Activated CD4-positive, alpha-beta memory T cell treated with anti-CD3 and anti-CD28 coated beads, Interleukin-2, amount 10 ng/mL, durations not matched to agents 7 days and 5 days (primary cell): ENCODE results near the gene TAGLN2. TPM values are rescaled to one million over a fixed set of nuclear protein-coding genes. Genes with fewer than 3 reads are reported as not detected.

Experiments
- CTCF ChIA-PET: fragments of 350-600 bp; sonication (Branson Sonifier 250); formaldehyde crosslinking; loops from one replicate; lab custom pipeline; 2021; ENCODE audit warnings: antibody characterized with exemption, inconsistent platforms; lab: Charles Lee
- POLR2A ChIA-PET: fragments of 350-600 bp; sonication (Branson Sonifier 250); formaldehyde crosslinking; loops from one replicate; lab custom pipeline; 2021; ENCODE audit warnings: antibody characterized with exemption; lab: Charles Lee
- DNase-seq: peaks from one replicate; pipeline ENCODE4 v3.0.0-alpha.2; 2020
- H3K27ac Mint-ChIP-seq: one replicate; pipeline ENCODE4 v1.8.0; 2021; ENCODE audit warnings: mild to moderate bottlenecking, mixed read lengths
- H3K27me3 Mint-ChIP-seq: one replicate; pipeline ENCODE4 v1.8.0; 2021; ENCODE audit warnings: mixed read lengths
- H3K36me3 Mint-ChIP-seq: one replicate; pipeline ENCODE4 v1.8.0; 2021; ENCODE audit warnings: low read depth, mixed read lengths
- H3K4me1 Mint-ChIP-seq: one replicate; pipeline ENCODE4 v1.8.0; 2021; ENCODE audit warnings: mixed read lengths
- H3K4me3 Mint-ChIP-seq: one replicate; pipeline ENCODE4 v1.8.0; 2021; ENCODE audit warnings: mild to moderate bottlenecking, mixed read lengths
- H3K9me3 Mint-ChIP-seq: one replicate; pipeline ENCODE4 v1.8.0; 2021; ENCODE audit warnings: mixed read lengths
- total RNA-seq, 2 experiments: library from RNA; stranded (reverse); gene quantifications; one replicate each; pipeline ENCODE4 v1.2.3, GENCODE V29; 2021

The TAGLN2 gene
- total RNA-seq, 2 experiments from 2014 or later = 548 to 554 TPM

GRCh38 chr1:159881622-159882526, 43.4 kb downstream of the TAGLN2 start:
- POLR2A ChIA-PET = interaction anchor here (1.2 kb wide), 1 partner anchor 55 kb away, joined by 3 read pairs; the partner anchor contains the start of gene SLAMF8
- Mint-ChIP-seq H3K4me1 (no peaks in the 10 kb centered on the region), H3K4me3 (no peak overlapping the region), H3K36me3 (no peaks in the 10 kb centered on the region), H3K27ac (no peak overlapping the region), H3K9me3 (no peaks in the 10 kb centered on the region), H3K27me3 (no peaks in the 10 kb centered on the region)
- CTCF ChIA-PET = interaction anchor here (0.8 to 3.2 kb wide), 2 partner anchors 7 to 9 kb away, joined by 3 to 11 read pairs; no protein-coding TSS in a partner anchor
- DNase-seq = no peak

- ChIA-PET CTCF (interaction anchor here (0.6 to 3.2 kb wide), 5 partner anchors 9 to 1110 kb away, joined by 3 to 11 read pairs (median 3); no protein-coding TSS in a partner anchor), POLR2A (interaction anchor here (1.4 kb wide), 1 partner anchor 10 kb away, joined by 3 read pairs; no protein-coding TSS in a partner anchor)
- Mint-ChIP-seq H3K4me1 (no peaks in the 10 kb centered on the region), H3K36me3 (no peaks in the 10 kb centered on the region), H3K9me3 (no peaks in the 10 kb centered on the region), H3K27ac (no peak overlapping the region), H3K27me3 (peaks cover 3% of the 10 kb centered on the region), H3K4me3 (no peak overlapping the region)
- no peak for DNase-seq
These were observed 44.9 kb downstream of the TAGLN2 start for GRCh38 chr1:159880430-159880829.

GRCh38 chr1:159879977-159880376, 45.3 kb downstream of the TAGLN2 start:
- H3K36me3 Mint-ChIP-seq = no peaks in the 10 kb centered on the region
- no peaks in the 10 kb centered on the region for H3K4me1 Mint-ChIP-seq
- peaks cover 3% of the 10 kb centered on the region for H3K27me3 Mint-ChIP-seq
- POLR2A ChIA-PET = interaction anchor here (1.4 kb wide), 1 partner anchor 11 kb away, joined by 3 read pairs; no protein-coding TSS in a partner anchor
- no peak overlapping the region for H3K27ac Mint-ChIP-seq
- no peaks in the 10 kb centered on the region for H3K9me3 Mint-ChIP-seq
- H3K4me3 Mint-ChIP-seq = no peak overlapping the region
- CTCF ChIA-PET = interaction anchor here (0.6 to 3.2 kb wide), 6 partner anchors 9 to 1111 kb away, joined by 3 to 11 read pairs (median 3); no protein-coding TSS in a partner anchor
- DNase-seq = no peak

GRCh38 chr1:159879136-159879535, 46.2 kb downstream of the TAGLN2 start:
- ChIA-PET POLR2A (no interaction called here), CTCF (interaction anchor here (0.9 to 3.2 kb wide), 3 partner anchors 10 to 80 kb away, joined by 3 to 11 read pairs (median 4); no protein-coding TSS in a partner anchor)
- Mint-ChIP-seq H3K4me1 (no peaks in the 10 kb centered on the region), H3K27ac (no peak overlapping the region), H3K36me3 (no peaks in the 10 kb centered on the region), H3K9me3 (no peaks in the 10 kb centered on the region), H3K4me3 (no peak overlapping the region), H3K27me3 (peaks cover 3% of the 10 kb centered on the region)
- no peak for DNase-seq

GRCh38 chr1:159877695-159878444, 47.4 kb downstream of the TAGLN2 start:
- Mint-ChIP-seq H3K36me3 (no peaks in the 10 kb centered on the region), H3K27ac (no peak overlapping the region), H3K27me3 (peaks cover 3% of the 10 kb centered on the region), H3K9me3 (no peaks in the 10 kb centered on the region), H3K4me1 (no peaks in the 10 kb centered on the region), H3K4me3 (no peak overlapping the region)
- POLR2A ChIA-PET = no interaction called here
- no peak for DNase-seq
- CTCF ChIA-PET = no interaction called here

- no peak overlapping the region for H3K4me3 Mint-ChIP-seq
- peaks cover 3% of the 10 kb centered on the region for H3K27me3 Mint-ChIP-seq
- H3K9me3 Mint-ChIP-seq = no peaks in the 10 kb centered on the region
- H3K27ac Mint-ChIP-seq = no peak overlapping the region
- no peak for DNase-seq
- no peaks in the 10 kb centered on the region for H3K36me3 Mint-ChIP-seq
- ChIA-PET CTCF (interaction anchor here (2.4 kb wide), 1 partner anchor 18 kb away, joined by 10 read pairs; no protein-coding TSS in a partner anchor), POLR2A (interaction anchor here (1.3 kb wide), 1 partner anchor 52 kb away, joined by 4 read pairs; the partner anchor contains the start of gene TAGLN2)
- H3K4me1 Mint-ChIP-seq = peaks cover 5% of the 10 kb centered on the region
These were observed 51.7 kb downstream of the TAGLN2 start for GRCh38 chr1:159873530-159874143.

- no peak overlapping the region for H3K27ac Mint-ChIP-seq
- no peaks in the 10 kb centered on the region for H3K36me3 Mint-ChIP-seq
- ChIA-PET POLR2A (interaction anchor here (1.3 kb wide), 1 partner anchor 53 kb away, joined by 4 read pairs; the partner anchor contains the start of gene TAGLN2), CTCF (interaction anchor here (2.4 kb wide), 1 partner anchor 19 kb away, joined by 10 read pairs; no protein-coding TSS in a partner anchor)
- H3K4me3 Mint-ChIP-seq = no peak overlapping the region
- peaks cover 3% of the 10 kb centered on the region for H3K27me3 Mint-ChIP-seq
- H3K4me1 Mint-ChIP-seq = peaks cover 5% of the 10 kb centered on the region
- no peak for DNase-seq
- no peaks in the 10 kb centered on the region for H3K9me3 Mint-ChIP-seq
These were observed 52.4 kb downstream of the TAGLN2 start for GRCh38 chr1:159872891-159873290.

GRCh38 chr1:159870704-159871103, 54.6 kb downstream of the TAGLN2 start:
- Mint-ChIP-seq H3K4me1 (peaks cover 5% of the 10 kb centered on the region), H3K4me3 (no peak overlapping the region), H3K27ac (no peak overlapping the region), H3K36me3 (no peaks in the 10 kb centered on the region), H3K27me3 (peaks cover 6% of the 10 kb centered on the region), H3K9me3 (no peaks in the 10 kb centered on the region)
- ChIA-PET POLR2A (no interaction called here), CTCF (no interaction called here)
- DNase-seq = no peak

- no peaks in the 10 kb centered on the region for H3K9me3 Mint-ChIP-seq
- no peak overlapping the region for H3K27ac Mint-ChIP-seq
- CTCF ChIA-PET = no interaction called here
- no peak for DNase-seq
- POLR2A ChIA-PET = no interaction called here
- H3K36me3 Mint-ChIP-seq = no peaks in the 10 kb centered on the region
- H3K4me1 Mint-ChIP-seq = peaks cover 5% of the 10 kb centered on the region
- H3K4me3 Mint-ChIP-seq = no peak overlapping the region
- H3K27me3 Mint-ChIP-seq = peaks cover 6% of the 10 kb centered on the region
These were observed 55.7 kb downstream of the TAGLN2 start for GRCh38 chr1:159869607-159870006.

GRCh38 chr1:159869173-159869572, 56.1 kb downstream of the TAGLN2 start:
- Mint-ChIP-seq H3K9me3 (no peaks in the 10 kb centered on the region), H3K4me1 (peaks cover 5% of the 10 kb centered on the region), H3K27me3 (peaks cover 7% of the 10 kb centered on the region), H3K27ac (no peak overlapping the region), H3K4me3 (no peak overlapping the region), H3K36me3 (no peaks in the 10 kb centered on the region)
- CTCF ChIA-PET = interaction anchor here (0.7 kb wide), 1 partner anchor 20 kb away, joined by 3 read pairs; no protein-coding TSS in a partner anchor
- peak; percentile 27 for DNase-seq
- POLR2A ChIA-PET = interaction anchor here (1.6 kb wide), 1 partner anchor 16 kb away, joined by 4 read pairs; no protein-coding TSS in a partner anchor

- no peak for DNase-seq
- peaks cover 5% of the 10 kb centered on the region for H3K4me1 Mint-ChIP-seq
- H3K4me3 Mint-ChIP-seq = no peak overlapping the region
- no peak overlapping the region for H3K27ac Mint-ChIP-seq
- H3K27me3 Mint-ChIP-seq = peaks cover 7% of the 10 kb centered on the region
- POLR2A ChIA-PET = interaction anchor here (1.6 kb wide), 1 partner anchor 15 kb away, joined by 4 read pairs; no protein-coding TSS in a partner anchor
- no peaks in the 10 kb centered on the region for H3K9me3 Mint-ChIP-seq
- CTCF ChIA-PET = interaction anchor here (0.7 kb wide), 1 partner anchor 20 kb away, joined by 3 read pairs; no protein-coding TSS in a partner anchor
- no peaks in the 10 kb centered on the region for H3K36me3 Mint-ChIP-seq
These were observed 56.5 kb downstream of the TAGLN2 start for GRCh38 chr1:159868766-159869165.
